ENCODE data around the gene FAM151A.

FAM151A gene

GRCh38 chr1:54604051-54604450, 19.3 kb downstream of the FAM151A start:
- DNase-seq (ENCODE audit: low read depth in 3 of 3) = no peak

- DNase-seq (ENCODE audit: low read depth in 3 of 3) = no peak
Observed at GRCh38 chr1:54603241-54603640, 20.1 kb downstream of the FAM151A start.

DNA sequence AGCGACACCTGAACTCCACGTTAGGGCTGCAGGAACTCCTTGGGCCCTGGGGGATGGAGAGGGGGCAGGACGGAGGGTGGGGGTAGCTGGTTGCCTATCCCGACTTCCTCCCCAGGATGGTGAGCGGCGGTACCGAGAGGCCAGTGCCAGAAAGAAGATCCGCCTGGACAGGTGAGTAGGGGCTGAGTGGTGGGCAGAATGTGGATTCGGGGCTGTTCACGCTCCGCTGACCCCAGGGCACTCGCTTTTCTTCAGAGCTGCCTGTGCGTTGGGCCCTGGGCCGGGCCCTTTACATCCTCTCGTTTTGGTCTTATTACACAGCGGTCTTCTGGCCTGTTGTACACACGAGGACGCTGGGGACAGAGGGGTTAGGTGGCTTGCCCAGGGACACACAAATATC, 20.8 kb downstream of the FAM151A start:
- DNase-seq (ENCODE audit: low read depth in 3 of 3) = no peak

GRCh38 chr1:54601730-54602129, 21.6 kb downstream of the FAM151A start:
- DNase-seq (ENCODE audit: low read depth in 3 of 3) = no peak

- DNase-seq (ENCODE audit: low read depth in 3 of 3) = no peak
Observed at GRCh38 chr1:54600947-54601721, 22.2 kb downstream of the FAM151A start.

DNA sequence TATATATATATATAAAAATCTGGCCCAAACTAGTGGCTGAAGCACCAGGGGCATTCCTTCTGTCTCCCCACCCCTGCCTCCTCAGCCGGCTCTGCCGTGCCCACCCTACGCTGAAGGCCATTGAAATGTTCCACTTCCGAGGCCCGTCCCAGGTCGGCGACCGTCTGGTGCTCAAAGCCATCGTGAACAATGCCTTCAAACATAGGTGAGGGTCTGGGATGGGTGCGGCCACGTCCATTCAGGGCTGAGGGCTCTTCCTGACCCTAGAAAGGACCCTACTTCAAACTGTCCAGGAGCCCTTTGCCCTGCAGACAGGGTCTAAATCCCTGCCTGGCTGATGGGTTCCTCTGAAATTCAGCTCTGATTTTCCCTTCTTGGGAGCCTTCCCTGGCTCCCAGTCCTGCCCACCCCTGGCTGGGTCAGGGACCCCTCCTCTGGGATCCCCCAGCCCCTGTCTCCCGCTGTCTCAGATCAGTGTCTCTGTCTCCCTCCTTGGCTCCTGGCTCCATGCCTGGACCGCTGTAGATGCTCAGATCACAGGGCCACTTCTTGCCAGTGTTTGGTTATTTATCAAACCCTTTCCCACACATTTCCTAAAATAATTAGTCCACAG, 24.0 kb downstream of the FAM151A start:
- DNase-seq (ENCODE audit: low read depth in 3 of 3) = no peak

- no peak for DNase-seq (ENCODE audit: low read depth in 3 of 3)
Observed at GRCh38 chr1:54597455-54598030, 25.8 kb downstream of the FAM151A start.

- no peak for DNase-seq (ENCODE audit: low read depth in 3 of 3)
Observed at GRCh38 chr1:54596756-54597155, 26.6 kb downstream of the FAM151A start.

GRCh38 chr1:54595956-54596498, 27.3 kb downstream of the FAM151A start:
- DNase-seq (ENCODE audit: low read depth in 3 of 3) = no peak

- no peak for DNase-seq (ENCODE audit: low read depth in 3 of 3)
Observed at GRCh38 chr1:54594463-54594862, 28.9 kb downstream of the FAM151A start.

GRCh38 chr1:54593571-54594160, 29.7 kb downstream of the FAM151A start:
- no peak for DNase-seq (ENCODE audit: low read depth in 3 of 3)

- no peak for DNase-seq (ENCODE audit: low read depth in 3 of 3)
Observed at GRCh38 chr1:54591127-54591756, 32.1 kb downstream of the FAM151A start.

DNA sequence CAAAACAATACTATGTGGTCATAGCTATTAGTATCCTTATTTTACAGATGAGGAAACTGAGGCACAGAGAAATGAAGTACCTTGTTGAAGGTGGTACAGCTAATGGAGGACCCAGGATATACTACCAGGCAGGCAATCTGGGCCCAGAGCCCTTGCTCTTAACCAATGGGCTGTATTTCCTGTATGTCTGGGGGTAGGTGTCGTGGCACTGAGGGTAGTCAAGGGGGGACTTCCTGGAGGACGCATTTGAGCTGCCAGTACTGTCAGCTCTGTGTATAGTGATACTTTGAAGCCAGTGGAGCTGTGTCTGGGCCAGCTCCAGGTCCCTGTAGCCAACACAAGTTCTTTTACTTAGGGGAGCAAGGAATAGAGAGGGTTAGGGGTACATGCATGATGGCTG, 34.9 kb downstream of the FAM151A start:
- DNase-seq (ENCODE audit: low read depth in 3 of 3) = no peak

GRCh38 chr1:54585181-54586066, 37.9 kb downstream of the FAM151A start:
- no peak for DNase-seq (ENCODE audit: low read depth in 3 of 3)

- no peak for DNase-seq (ENCODE audit: low read depth in 3 of 3)
Observed at GRCh38 chr1:54584575-54584974, 38.8 kb downstream of the FAM151A start.

DNA sequence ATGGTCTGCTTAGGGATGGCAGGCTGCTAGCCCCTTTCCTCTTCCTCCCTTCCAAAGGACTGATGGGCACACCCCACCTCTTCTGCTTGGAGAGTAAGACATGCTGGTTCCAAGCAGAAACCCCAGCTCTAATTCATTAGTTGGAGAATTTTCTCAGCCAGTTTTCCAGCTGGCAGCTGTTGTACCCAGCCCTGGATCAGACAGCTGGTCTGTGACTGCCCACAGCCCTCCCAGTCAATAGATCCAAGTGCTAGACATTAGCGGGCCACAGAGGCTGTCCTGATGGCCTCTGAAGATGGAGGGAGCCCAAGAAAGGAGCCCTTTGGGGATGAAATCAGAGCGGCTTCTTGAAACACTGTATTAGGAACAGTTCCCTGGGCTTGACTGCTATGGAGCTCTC, 39.5 kb downstream of the FAM151A start:
- no peak for DNase-seq (ENCODE audit: low read depth in 3 of 3)

GRCh38 chr1:54583307-54583686, 40.0 kb downstream of the FAM151A start:
- DNase-seq (ENCODE audit: low read depth in 3 of 3) = no peak

GRCh38 chr1:54582566-54583306, 40.6 kb downstream of the FAM151A start:
- DNase-seq (ENCODE audit: low read depth in 3 of 3) = no peak

- no peak for DNase-seq (ENCODE audit: low read depth in 3 of 3)
Observed at GRCh38 chr1:54581621-54582035, 41.7 kb downstream of the FAM151A start.

DNA sequence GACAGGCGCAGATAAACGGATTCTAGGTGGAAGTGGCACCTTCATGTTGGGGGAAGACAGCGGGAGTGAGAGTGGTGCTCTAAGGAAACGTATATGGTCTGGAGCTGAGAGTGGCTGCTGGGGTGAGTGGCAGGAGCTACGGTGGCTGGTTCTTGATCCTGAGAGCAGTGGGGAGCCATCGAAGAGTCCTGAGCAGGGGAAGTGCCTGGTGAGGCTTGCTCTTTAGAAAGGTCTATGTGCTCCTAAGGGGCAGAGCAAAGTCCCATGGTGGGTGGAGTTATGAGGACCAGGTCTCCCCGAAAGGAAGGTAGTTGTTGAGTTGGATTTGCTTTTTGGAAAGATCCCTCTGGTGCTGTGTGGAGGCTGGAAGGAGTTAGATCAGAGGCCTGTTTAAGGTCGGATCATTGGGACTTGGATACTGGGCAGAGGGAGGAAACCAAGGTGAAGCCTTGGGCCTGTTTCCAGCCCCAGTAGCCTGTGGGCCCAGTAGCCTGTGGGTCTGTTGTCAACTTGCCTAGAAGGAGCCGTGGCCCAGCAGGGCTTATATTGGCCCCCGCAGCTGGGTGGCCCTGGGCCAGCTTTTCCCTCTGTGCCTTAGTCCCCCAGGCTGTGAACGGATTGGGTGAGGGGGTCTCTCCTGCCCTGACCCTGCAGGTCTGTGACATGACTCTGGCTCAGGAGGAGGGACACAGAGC, 42.3 kb downstream of the FAM151A start:
- DNase-seq (ENCODE audit: low read depth in 3 of 3) = no peak

All from stimulated activated CD4-positive, alpha-beta T cell treated with anti-CD3 and anti-CD28 coated beads, TNF-alpha, amount 100 ng/mL, for 48 hours (primary cell).